ENCODE measurements around the gene EPS15.

DNA sequence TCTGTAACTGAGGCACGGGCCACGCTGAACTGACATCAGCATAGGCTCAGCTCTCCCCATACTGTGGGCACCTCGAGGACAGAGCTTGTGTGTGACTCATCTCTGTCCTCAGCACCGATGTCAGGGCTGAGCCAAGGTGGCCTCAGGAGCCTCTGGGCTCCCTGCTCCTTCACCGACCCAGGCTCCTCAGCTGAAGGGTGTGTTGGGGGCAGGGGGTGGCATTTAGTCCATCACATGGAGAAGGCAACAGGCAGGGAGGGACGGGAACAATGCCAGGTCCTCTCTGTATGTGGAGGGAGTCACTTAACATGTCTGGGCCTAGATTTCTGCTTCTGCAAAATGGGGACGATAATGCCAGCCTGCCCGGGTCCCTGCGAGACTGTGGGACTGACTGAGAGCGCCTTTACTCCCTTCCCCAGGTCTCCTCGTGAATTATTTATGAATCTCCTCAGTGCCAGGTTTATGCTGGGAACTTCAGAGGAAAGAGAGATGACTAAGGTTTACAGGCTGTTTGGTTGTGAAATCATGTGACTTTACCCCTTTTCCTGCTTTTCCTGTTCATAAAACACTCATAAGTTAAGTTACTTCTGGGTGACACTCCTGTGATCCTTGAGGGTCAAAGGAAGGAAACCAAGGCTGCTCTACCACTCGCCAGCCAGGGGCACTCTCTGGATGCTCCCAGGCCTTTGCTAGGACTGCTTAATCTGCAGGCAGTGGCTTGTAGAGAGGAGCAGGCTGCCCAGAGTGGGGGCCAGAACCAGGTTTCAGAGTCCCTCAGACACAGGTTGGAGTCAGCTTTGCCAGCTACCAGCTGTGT, 204.9 kb downstream of the EPS15 start:
- no peak for TF ChIP-seq EZH2phosphoT487 (IDR thresholded peaks at IDR 0.05; ENCODE audit: insufficient read depth, low read depth)
- TF ChIP-seq EZH2 (IDR thresholded peaks at IDR 0.05; ENCODE audit: insufficient read depth, poor library complexity, severe bottlenecking) = no peak

Data from GM23248 (cell line).